Measurements from ENCODE around the gene PNPLA5.

- TF ChIP-seq CTCF (IDR thresholded peaks at IDR 0.05 in 2 of 3, conservative IDR thresholded peaks at IDR 0.05 in 1 of 3; ENCODE audit: insufficient read depth in 2 of 3, low read depth in 1 of 3, low read length in 3 of 3) (no peak), KLF13 (tag; IDR thresholded peaks at IDR 0.05; ENCODE audit: borderline replicate concordance, low read depth) (no peak), ZFP30 (CRISPR knock-in tag; IDR thresholded peaks at IDR 0.05; ENCODE audit: borderline replicate concordance) (no peak)
These were observed 11.8 kb downstream of the PNPLA5 start for GRCh38 chr22:43879901-43880540.
